Measurements from ENCODE around the gene TUBG2. TPM values are rescaled to one million over a fixed set of nuclear protein-coding genes. Genes with fewer than 3 reads are reported as not detected.

TUBG2 gene
- total RNA-seq, 1 donor from 2014 or later: 26.2 TPM

DNA sequence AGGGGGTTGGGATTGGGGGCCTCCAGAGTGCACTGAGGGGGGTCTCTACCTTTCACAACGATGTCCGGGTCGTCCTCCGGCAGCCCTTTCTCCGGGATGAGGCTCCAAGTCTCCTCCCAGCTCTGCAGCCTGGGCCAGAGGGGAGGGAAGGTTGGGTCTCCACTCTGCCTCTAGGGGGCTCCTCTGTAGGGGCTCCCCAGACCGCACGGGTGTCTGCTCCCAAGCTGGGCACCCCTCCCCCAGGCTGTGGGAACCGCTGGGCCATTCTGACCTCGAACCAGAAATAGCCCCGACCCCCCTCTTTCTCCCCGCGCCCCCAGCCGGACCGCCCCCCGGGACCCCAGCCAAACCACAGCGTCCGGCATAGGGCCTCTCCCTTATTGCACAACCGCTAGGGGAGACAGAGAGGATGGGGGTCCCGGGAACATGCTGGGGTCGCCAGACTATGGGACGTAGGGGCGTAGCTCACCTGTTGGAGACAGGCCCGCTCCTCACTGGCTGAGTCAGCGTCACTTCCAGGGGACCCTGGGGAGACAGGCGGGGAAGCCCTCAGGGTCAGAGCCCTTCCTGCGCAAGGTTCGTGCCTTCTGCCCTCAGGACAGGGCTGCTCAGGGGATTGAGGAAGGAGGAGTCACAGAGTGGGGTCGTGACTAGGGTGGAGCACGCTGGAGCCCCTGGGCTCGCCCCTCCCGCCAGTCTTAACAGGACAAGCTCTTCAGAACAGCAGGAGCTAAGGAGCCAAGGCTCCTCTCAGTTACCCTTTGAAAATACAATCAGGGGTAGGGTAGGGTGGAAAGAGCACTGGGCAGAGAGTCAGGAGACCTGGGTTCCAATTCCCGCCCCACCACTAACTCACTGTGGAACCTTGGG lies 15.0 kb downstream of the TUBG2 start:
- H3K4me1 Mint-ChIP-seq (ENCODE audit: low read depth): peaks cover 32% of the 10 kb centered on the region
- TF ChIP-seq, protein P1, sequence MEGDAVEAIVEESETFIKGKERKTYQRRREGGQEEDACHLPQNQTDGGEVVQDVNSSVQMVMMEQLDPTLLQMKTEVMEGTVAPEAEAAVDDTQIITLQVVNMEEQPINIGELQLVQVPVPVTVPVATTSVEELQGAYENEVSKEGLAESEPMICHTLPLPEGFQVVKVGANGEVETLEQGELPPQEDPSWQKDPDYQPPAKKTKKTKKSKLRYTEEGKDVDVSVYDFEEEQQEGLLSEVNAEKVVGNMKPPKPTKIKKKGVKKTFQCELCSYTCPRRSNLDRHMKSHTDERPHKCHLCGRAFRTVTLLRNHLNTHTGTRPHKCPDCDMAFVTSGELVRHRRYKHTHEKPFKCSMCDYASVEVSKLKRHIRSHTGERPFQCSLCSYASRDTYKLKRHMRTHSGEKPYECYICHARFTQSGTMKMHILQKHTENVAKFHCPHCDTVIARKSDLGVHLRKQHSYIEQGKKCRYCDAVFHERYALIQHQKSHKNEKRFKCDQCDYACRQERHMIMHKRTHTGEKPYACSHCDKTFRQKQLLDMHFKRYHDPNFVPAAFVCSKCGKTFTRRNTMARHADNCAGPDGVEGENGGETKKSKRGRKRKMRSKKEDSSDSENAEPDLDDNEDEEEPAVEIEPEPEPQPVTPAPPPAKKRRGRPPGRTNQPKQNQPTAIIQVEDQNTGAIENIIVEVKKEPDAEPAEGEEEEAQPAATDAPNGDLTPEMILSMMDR (IDR thresholded peaks at IDR 0.05): peak; percentile 77
- no peaks in the 10 kb centered on the region for H3K27me3 Mint-ChIP-seq (ENCODE audit: low read depth)
- no peaks in the 10 kb centered on the region for H3K9me3 Mint-ChIP-seq (ENCODE audit: low read depth)
- peak overlapping the region; percentile 75 for H3K4me3 Mint-ChIP-seq (ENCODE audit: unreplicated experiment)
- peaks cover 11% of the 10 kb centered on the region for H3K36me3 Mint-ChIP-seq (ENCODE audit: low read depth)
- H3K27ac Mint-ChIP-seq (ENCODE audit: unreplicated experiment): peak overlapping the region; percentile 73
- no peak for DNase-seq (ENCODE audit: low spot score)

DNA sequence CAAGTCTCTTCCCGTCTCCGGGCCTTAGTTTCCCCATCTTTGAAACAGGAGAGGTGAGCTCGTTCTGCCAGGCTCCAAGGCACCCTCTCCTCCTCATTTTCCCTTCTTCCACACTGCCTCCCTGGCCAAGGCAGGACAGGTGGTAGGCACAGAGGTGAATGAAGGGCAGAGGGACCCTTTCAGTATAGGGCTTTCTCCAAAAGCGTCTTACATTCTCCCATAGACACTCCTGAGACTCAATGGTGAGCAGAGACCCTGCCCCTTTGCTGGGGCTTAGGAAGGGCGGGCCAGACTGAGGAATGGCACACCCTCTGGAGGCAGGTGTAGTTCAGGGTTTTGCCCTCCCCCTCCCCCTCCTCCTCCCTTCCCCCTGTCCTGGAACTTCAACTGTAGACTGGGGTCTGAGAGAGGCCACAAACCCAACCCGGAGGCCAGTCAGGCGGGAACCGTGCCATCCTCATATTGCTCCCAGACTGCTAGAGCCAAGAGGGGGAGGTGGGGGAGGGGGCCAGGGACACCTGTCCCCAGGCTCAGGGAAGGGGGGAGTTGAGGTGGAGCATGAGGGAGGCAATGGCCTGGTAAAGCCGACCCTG lies 15.8 kb downstream of the TUBG2 start:
- Mint-ChIP-seq H3K27me3 (ENCODE audit: low read depth) (no peaks in the 10 kb centered on the region), H3K27ac (ENCODE audit: unreplicated experiment) (peak overlapping the region; percentile 70), H3K4me3 (ENCODE audit: unreplicated experiment) (peak overlapping the region; percentile 75)

DNA sequence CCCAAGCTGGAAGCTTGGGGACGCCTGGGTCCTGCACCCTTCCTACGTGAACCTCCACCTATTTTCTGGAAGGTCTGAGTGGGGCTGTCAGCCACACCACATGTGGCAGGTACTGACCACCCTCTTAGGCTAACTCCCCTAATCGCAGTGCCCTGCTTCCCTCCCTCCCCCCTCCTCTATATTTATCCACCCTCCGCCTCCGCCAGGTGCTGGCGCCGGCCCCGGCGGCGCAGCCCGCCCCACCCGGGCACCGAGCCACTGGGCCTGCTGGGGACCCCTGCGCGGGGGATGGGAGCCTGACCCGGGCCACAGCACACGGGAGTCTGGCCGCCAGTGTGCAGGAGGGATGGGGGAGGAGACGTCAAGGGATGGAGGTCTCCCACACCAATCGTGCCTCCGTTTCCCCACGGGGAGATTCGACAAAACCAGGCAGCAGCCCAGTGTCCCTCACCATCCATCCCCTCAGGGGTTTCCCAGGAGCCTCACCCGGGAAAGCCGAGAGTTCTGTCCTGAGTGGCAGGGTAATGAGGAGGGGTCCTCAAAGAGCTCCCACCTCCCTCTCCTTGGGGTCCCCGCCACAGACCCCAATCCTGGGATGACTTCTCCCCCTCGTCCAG lies 16.4 kb downstream of the TUBG2 start:
- peak overlapping the region; percentile 91 for H3K4me3 Mint-ChIP-seq (ENCODE audit: unreplicated experiment)
- TF ChIP-seq, protein P1 (IDR thresholded peaks at IDR 0.05): no peak
- H3K4me1 Mint-ChIP-seq (ENCODE audit: low read depth): peaks cover 38% of the 10 kb centered on the region
- DNase-seq (ENCODE audit: low spot score): no peak
- no peaks in the 10 kb centered on the region for H3K27me3 Mint-ChIP-seq (ENCODE audit: low read depth)
- H3K27ac Mint-ChIP-seq (ENCODE audit: unreplicated experiment): no peak overlapping the region
- H3K9me3 Mint-ChIP-seq (ENCODE audit: low read depth): no peaks in the 10 kb centered on the region
- H3K36me3 Mint-ChIP-seq (ENCODE audit: low read depth): peaks cover 7% of the 10 kb centered on the region

More for the DNA sequence above, 15.8 kb downstream of the TUBG2 start:
- Mint-ChIP-seq H3K4me1 (ENCODE audit: low read depth) (peaks cover 34% of the 10 kb centered on the region), H3K9me3 (ENCODE audit: low read depth) (no peaks in the 10 kb centered on the region), H3K36me3 (ENCODE audit: low read depth) (peaks cover 8% of the 10 kb centered on the region)
- DNase-seq (ENCODE audit: low spot score): no peak
- TF ChIP-seq, protein P1 (IDR thresholded peaks at IDR 0.05): no peak

DNA sequence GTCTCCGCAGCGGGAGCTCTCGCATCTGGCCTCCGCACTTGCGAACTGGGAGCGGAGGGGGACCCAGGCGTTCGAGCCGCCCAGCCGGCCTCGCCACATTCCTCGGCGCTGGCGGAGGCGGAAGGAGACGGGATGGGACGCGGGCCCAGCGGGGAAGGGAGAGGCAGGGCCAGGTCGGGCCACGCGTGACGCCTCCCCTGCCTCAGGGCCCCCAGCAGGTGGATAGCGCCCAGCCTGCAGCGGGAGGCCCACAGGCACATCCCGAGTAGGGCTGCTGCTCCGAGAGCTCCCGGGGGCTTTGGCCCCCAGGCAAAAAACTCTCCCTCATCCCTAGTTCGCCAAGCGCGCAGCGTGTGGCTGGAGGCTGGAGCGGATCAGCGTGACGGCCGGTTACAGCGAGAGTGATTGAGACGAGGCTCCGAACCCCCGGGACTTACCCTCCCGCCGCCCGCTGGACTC lies 16.9 kb downstream of the TUBG2 start:
- Mint-ChIP-seq H3K36me3 (ENCODE audit: low read depth) (peaks cover 4% of the 10 kb centered on the region), H3K27me3 (ENCODE audit: low read depth) (no peaks in the 10 kb centered on the region), H3K9me3 (ENCODE audit: low read depth) (no peaks in the 10 kb centered on the region), H3K27ac (ENCODE audit: unreplicated experiment) (peak overlapping the region; percentile 91), H3K4me1 (ENCODE audit: low read depth) (peaks cover 42% of the 10 kb centered on the region), H3K4me3 (ENCODE audit: unreplicated experiment) (peak overlapping the region; percentile 91)
- no peak for DNase-seq (ENCODE audit: low spot score)
- TF ChIP-seq, protein P1 (IDR thresholded peaks at IDR 0.05): no peak

GRCh38 chr17:42676424-42677011 lies 17.4 kb downstream of the TUBG2 start, which contains the start of gene PLEKHH3:
TSS of gene PLEKHH3 (minus strand) at chr17:42676994. CDS start at chr17:42676563, 431 bp downstream.
- H3K27ac Mint-ChIP-seq (ENCODE audit: unreplicated experiment): peak within 1 kb of the TSS; percentile 98
- no peaks in the 10 kb centered on the region for H3K27me3 Mint-ChIP-seq (ENCODE audit: low read depth)
- DNase-seq (ENCODE audit: low spot score): no peak
- H3K9me3 Mint-ChIP-seq (ENCODE audit: low read depth): no peaks in the 10 kb centered on the region
- peak within 1 kb of the TSS; percentile 91 for H3K4me3 Mint-ChIP-seq (ENCODE audit: unreplicated experiment)
- peaks cover 45% of the 10 kb centered on the region for H3K4me1 Mint-ChIP-seq (ENCODE audit: low read depth)
- TF ChIP-seq, protein P1 (IDR thresholded peaks at IDR 0.05): peak; percentile 70
- H3K36me3 Mint-ChIP-seq (ENCODE audit: low read depth): peaks cover 3% of the 10 kb centered on the region
